ENCODE results near the gene GPR87.

GRCh38 chr3:151318991-151319390 is 2.4 kb upstream of the GPR87 start:
- no peak for TF ChIP-seq EZH2 (IDR thresholded peaks at IDR 0.05; ENCODE audit: insufficient read depth, poor library complexity, severe bottlenecking)
- no peak for TF ChIP-seq EZH2phosphoT487 (IDR thresholded peaks at IDR 0.05; ENCODE audit: insufficient read depth, low read depth)
